Ishikawa (cell line): ENCODE measurements around the gene B4GALNT1.

Source experiments
- CEBPB ChIP-seq: IDR thresholded peaks from 2 replicates; pipeline ENCODE4 v1.6.1; 2012
- CREB1 ChIP-seq: IDR thresholded peaks from 2 replicates; pipeline ENCODE4 v1.6.1; 2012; ENCODE audit warnings: low read depth
- EGR1 ChIP-seq: IDR thresholded peaks from 2 replicates; pipeline ENCODE4 v1.6.1; 2012
- EP300 ChIP-seq: IDR thresholded peaks from 2 replicates; pipeline ENCODE4 v1.6.1; 2012; ENCODE audit warnings: borderline replicate concordance
- FOXM1 ChIP-seq: IDR thresholded peaks from 2 replicates; pipeline ENCODE4 v1.6.1; 2012; ENCODE audit warnings: low read depth, borderline replicate concordance
- MAX ChIP-seq: IDR thresholded peaks from 2 replicates; pipeline ENCODE4 v1.6.1; 2012
- NFIC ChIP-seq: IDR thresholded peaks from 2 replicates; pipeline ENCODE4 v1.6.1; 2012
- RAD21 ChIP-seq: IDR thresholded peaks from 2 replicates; pipeline ENCODE4 v1.6.1; 2012; ENCODE audit warnings: low read depth
- REST ChIP-seq: IDR thresholded peaks from 2 replicates; pipeline ENCODE4 v1.6.1; 2012; ENCODE audit warnings: low read depth, mild to moderate bottlenecking
- TAF1 ChIP-seq: IDR thresholded peaks from 2 replicates; pipeline ENCODE4 v1.6.1; 2012; ENCODE audit warnings: low read depth, mild to moderate bottlenecking
- TCF12 ChIP-seq: IDR thresholded peaks from 2 replicates; pipeline ENCODE4 v1.6.1; 2012; ENCODE audit warnings: low read depth
- TEAD4 ChIP-seq: IDR thresholded peaks from 2 replicates; pipeline ENCODE4 v1.6.1; 2012
- USF1 ChIP-seq: IDR thresholded peaks from 2 replicates; pipeline ENCODE4 v1.6.1; 2012
- YY1 ChIP-seq: IDR thresholded peaks from 2 replicates; pipeline ENCODE4 v1.6.1; 2012; ENCODE audit warnings: low read depth
- ZBTB7A ChIP-seq: IDR thresholded peaks from 2 replicates; pipeline ENCODE4 v1.6.1; 2012; ENCODE audit warnings: low read depth

The B4GALNT1 gene

GRCh38 chr12:57666897-57667296 is 33.9 kb upstream of the B4GALNT1 start:
- TF ChIP-seq EP300 (no peak), FOXM1 (no peak), RAD21 (no peak)

GRCh38 chr12:57661376-57661775 is 28.4 kb upstream of the B4GALNT1 start:
- TF ChIP-seq USF1 (0 out of 2 replicates have a peak, but pooled peaks have one; percentile 22), CREB1 (no peak)

- no peak for TF ChIP-seq CEBPB
- no peak for TF ChIP-seq TEAD4
- TF ChIP-seq YY1, result no peak
- no peak for TF ChIP-seq EGR1
- no peak for TF ChIP-seq EP300
Observed at GRCh38 chr12:57658890-57659289, 25.9 kb upstream of the B4GALNT1 start.

- TF ChIP-seq ZBTB7A (no peak), NFIC (peak; percentile 39; the same call in 1 of the 2 replicates), CEBPB (0 out of 2 replicates have a peak, but pooled peaks have one; percentile 29), FOXM1 (no peak)
Observed at GRCh38 chr12:57657744-57658143, 24.7 kb upstream of the B4GALNT1 start.

GRCh38 chr12:57655541-57656240 is 22.7 kb upstream of the B4GALNT1 start:
- TF ChIP-seq EP300, result no peak
- TF ChIP-seq YY1, result no peak
- no peak for TF ChIP-seq TEAD4
- TF ChIP-seq REST, result no peak
- no peak for TF ChIP-seq TCF12

GRCh38 chr12:57654042-57654441 is 21.0 kb upstream of the B4GALNT1 start:
- TF ChIP-seq ZBTB7A (no peak), MAX (no peak), RAD21 (no peak), TCF12 (no peak), YY1 (no peak), FOXM1 (no peak), USF1 (no peak), EP300 (no peak), REST (no peak), CREB1 (no peak), EGR1 (no peak), TEAD4 (no peak), NFIC (no peak), CEBPB (no peak), TAF1 (no peak)

GRCh38 chr12:57645990-57646658 is 13.1 kb upstream of the B4GALNT1 start:
- TF ChIP-seq USF1, result peak; percentile 37
- 0 out of 2 replicates have a peak, but pooled peaks have one; percentile 33 for TF ChIP-seq YY1
